Spleen (tissue), 13 donors: ENCODE data around the gene SCN11A. TPM values are rescaled to one million over a fixed set of nuclear protein-coding genes. Genes with fewer than 3 reads are reported as not detected.

Experiments used
- DNase-seq: peaks from one replicate; pipeline ENCODE4 v3.0.0-alpha.2; 2020
- H3K27ac ChIP-seq, 8 donors: fragments of 200-600 bp; sonication (generic) in 7 of 8; 1 replicate in 4 of 8; 2 replicates in 4 of 8; pipeline versions ENCODE4 v1.5.0 to v1.8.0; 2016 to 2021; ENCODE audit warnings: inconsistent platforms in 4 of 8, mild to moderate bottlenecking in 4 of 8, moderate library complexity in 1 of 8
- H3K27me3 ChIP-seq, 7 donors: fragments of 200-600 bp; sonication (generic) in 6 of 7; replicated peaks in 1 of 7; 1 replicate in 4 of 7; 2 replicates in 3 of 7; pipeline versions ENCODE4 v1.5.0 to v1.8.0; 2016 to 2021; ENCODE audit warnings: inconsistent platforms in 3 of 7, mild to moderate bottlenecking in 1 of 7
- H3K36me3 ChIP-seq, 6 donors: fragments of 200-600 bp; sonication (generic) in 5 of 6; 1 replicate in 4 of 6; 2 replicates in 2 of 6; pipeline versions ENCODE4 v1.5.0 to v1.8.0; 2016 to 2021; ENCODE audit warnings: inconsistent platforms in 2 of 6
- H3K4me1 ChIP-seq, 6 donors: fragments of 200-600 bp; sonication (generic) in 5 of 6; 1 replicate in 3 of 6; 2 replicates in 3 of 6; pipeline versions ENCODE4 v1.5.0 to v1.8.0; 2016 to 2021; ENCODE audit warnings: inconsistent platforms in 3 of 6
- H3K4me3 ChIP-seq, 8 donors: fragments of 200-600 bp; sonication (generic) in 7 of 8; 1 replicate in 4 of 8; 2 replicates in 4 of 8; pipeline versions ENCODE4 v1.5.0 to v1.8.0; 2016 to 2021; ENCODE audit warnings: inconsistent platforms in 4 of 8, mild to moderate bottlenecking in 4 of 8, moderate library complexity in 2 of 8
- H3K9me3 ChIP-seq, 8 donors: fragments of 200-600 bp; sonication (generic) in 7 of 8; 1 replicate in 4 of 8; 2 replicates in 4 of 8; pipeline versions ENCODE4 v1.5.0 to v1.8.0; 2016 to 2021; ENCODE audit warnings: inconsistent platforms in 4 of 8
- POLR2A ChIP-seq, 3 donors: fragments of 450-650 bp; IDR thresholded peaks; one replicate each; pipeline ENCODE4 v1.5.1; 2017; ENCODE audit warnings: antibody characterized with exemption in 3 of 3, mild to moderate bottlenecking in 1 of 3
- POLR2AphosphoS5 ChIP-seq, 3 donors: sonication (generic); formaldehyde crosslinking; IDR thresholded peaks; one replicate each; pipeline ENCODE4 v1.5.1; 2017; ENCODE audit warnings: antibody characterized with exemption in 3 of 3
- WGBS, 5 donors: extraction: QIAGEN DNeasy Blood & Tissue Kit in 3 of 5; methylation state at CpG; one replicate each; pipeline versions ENCODE4 v1.1.5 to v1.1.7; 2013 to 2018; 5-methylcytosine and 5-hydroxymethylcytosine counted together
- intact Hi-C: fragments of 100-400 bp; cut with DNase I; formaldehyde crosslinking; loops from one replicate; pipeline ENCODE4 v1.15.0; 2023; ENCODE audit warnings: low total_unique reads
- long read RNA-seq, 2 donors: transcript quantifications; one replicate each; lab custom pipeline, GENCODE V29; 2026
- polyA plus RNA-seq, 3 donors: library from polyadenylated mRNA; stranded (reverse); fragments of 200-250 nt; gene quantifications; one replicate each; pipeline ENCODE4 v1.2.1, GENCODE V29; 2013
- total RNA-seq, 7 donors: library from RNA; depleted of rRNA in 3 of 7; stranded (reverse); fragments of >200 nt in 3 of 7; fragmentation: NEBNext Ultra II Directional in 4 of 7; extraction: Animal tissue kit (Norgen Biotek cat#: 25700) in 4 of 7; gene quantifications; one replicate each; pipeline versions ENCODE4 v1.1.0 to v1.2.1, GENCODE V29; 2016 to 2021
- TF ChIP-seq, protein P1 (sequence below), 11 experiments: fragments of 200-600 bp in 7 of 11; fragments of 450-650 bp in 4 of 11; sonication (generic) in 4 of 11; IDR thresholded peaks in 8 of 11; conservative IDR thresholded peaks in 3 of 11; 1 replicate in 7 of 11; 2 replicates in 4 of 11; pipeline versions ENCODE4 v1.4.0 to v1.8.0; 2016 to 2021; ENCODE audit warnings: antibody characterized with exemption in 11 of 11, inconsistent platforms in 4 of 11, mild to moderate bottlenecking in 1 of 11
- donor health status: healthy with polysubstance abuse.
- donor health status: DM: no; HTN: no; CAD: no; lungs with moderate emphysema.
- donor health status: DM: no; HTN: no; CAD: no.
- donor health status: Bipolar disorder and iron deficiency.
- donor health status: healthy.
- donor health status: DM: no; HTN: no; CAD: no.
- donor health status: DM: yes; HTN: yes; CAD: no.

SCN11A gene
- total RNA-seq (1 to 10 TPM in 6 of 7 donors, under 1 TPM in 1; 0.65 to 6.0 (median 3.4) TPM), polyA plus RNA-seq (1 to 10 TPM in 2 of 3 donors, under 1 TPM in 1; 0.26 to 2.6 (median 1.5) TPM)
- long read RNA-seq, donor 1 = 0 reads
- long read RNA-seq, donor 2 = 0 reads

DNA sequence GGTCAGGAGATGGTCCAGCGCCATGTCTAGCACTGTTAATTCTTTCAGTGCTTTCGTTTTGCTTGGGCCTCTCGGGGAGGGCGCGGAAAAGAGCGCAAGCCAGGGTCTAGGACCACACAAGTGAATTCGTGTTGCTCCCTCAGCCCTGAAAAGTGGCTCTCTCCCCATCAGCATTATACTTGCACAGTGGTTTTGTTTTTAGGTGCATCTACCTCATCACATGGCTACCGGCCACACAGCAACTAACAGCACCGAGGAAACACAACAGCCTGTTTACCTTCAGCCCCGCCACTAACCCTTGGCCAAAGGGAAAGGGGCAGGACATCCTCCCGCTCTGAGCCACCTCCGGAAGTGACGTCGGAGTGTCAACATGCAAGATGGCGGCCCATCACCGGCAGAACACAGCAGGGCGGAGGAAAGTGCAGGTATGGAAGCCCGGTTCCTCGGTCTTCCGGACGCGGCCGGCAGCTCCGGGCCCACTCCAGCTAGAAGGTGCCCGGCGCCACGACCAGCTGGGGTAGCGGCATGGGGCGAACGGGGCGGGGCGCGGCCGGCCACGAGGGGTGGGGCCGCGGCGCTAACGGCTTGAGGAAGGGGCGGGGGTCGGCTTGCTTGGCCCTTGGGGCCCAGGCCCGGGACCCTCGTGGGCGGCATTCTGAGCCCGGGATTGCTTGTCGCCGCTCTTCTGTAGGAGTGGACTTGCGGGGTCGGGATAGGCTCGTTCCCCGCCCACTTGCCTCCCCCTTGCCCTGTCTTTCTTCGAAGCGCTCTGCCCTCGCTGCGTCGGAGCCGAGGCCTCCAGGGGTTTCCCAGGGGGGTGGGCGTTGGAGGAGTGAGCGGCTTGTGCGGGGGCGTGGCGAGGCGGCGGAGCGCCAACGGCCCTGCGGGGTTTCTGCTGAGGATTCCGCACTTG lies at the start of gene SCN11A, which contains the start of gene WDR48:
Gene SCN11A, minus strand, starts transcription at position 296 of the 913 bp plus-strand sequence. CDS start 101,582 bp downstream, outside the sequence.
Gene WDR48, plus strand, starts transcription at position 368 of the 913 bp plus-strand sequence. Its CDS starts 10 bp downstream, at position 378.
- peak within 1 kb of the TSS; percentile 82 to 99 (median 96) for H3K4me3 ChIP-seq
- DNase-seq = peak; percentile 99
- no peaks in the 10 kb centered on the region for H3K9me3 ChIP-seq
- intact Hi-C loops = no loop called here
- peak within 1 kb of the TSS; percentile 91 to 95 (median 92) for H3K27ac ChIP-seq
- H3K36me3 ChIP-seq = no peaks in the 10 kb centered on the region
- H3K27me3 ChIP-seq = no peaks in the 10 kb centered on the region
- peaks cover 13 to 68% (median 42%) of the 10 kb centered on the region in 6 donors for H3K4me1 ChIP-seq
- peak; percentile 94 to 100 (median 99) for TF ChIP-seq POLR2AphosphoS5 (IDR thresholded peaks at IDR 0.05)
- TF ChIP-seq, protein P1, sequence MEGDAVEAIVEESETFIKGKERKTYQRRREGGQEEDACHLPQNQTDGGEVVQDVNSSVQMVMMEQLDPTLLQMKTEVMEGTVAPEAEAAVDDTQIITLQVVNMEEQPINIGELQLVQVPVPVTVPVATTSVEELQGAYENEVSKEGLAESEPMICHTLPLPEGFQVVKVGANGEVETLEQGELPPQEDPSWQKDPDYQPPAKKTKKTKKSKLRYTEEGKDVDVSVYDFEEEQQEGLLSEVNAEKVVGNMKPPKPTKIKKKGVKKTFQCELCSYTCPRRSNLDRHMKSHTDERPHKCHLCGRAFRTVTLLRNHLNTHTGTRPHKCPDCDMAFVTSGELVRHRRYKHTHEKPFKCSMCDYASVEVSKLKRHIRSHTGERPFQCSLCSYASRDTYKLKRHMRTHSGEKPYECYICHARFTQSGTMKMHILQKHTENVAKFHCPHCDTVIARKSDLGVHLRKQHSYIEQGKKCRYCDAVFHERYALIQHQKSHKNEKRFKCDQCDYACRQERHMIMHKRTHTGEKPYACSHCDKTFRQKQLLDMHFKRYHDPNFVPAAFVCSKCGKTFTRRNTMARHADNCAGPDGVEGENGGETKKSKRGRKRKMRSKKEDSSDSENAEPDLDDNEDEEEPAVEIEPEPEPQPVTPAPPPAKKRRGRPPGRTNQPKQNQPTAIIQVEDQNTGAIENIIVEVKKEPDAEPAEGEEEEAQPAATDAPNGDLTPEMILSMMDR (IDR thresholded peaks at IDR 0.05 in 8 of 11, conservative IDR thresholded peaks at IDR 0.05 in 3 of 11) = peak in 2 of 11 experiments; percentile 12 to 20
- TF ChIP-seq POLR2A (IDR thresholded peaks at IDR 0.05) = peak in 2 of 3 donors; percentile 88 to 93
- WGBS, 5 donors = 0 to 2% (median 0%) methylated on average over 26 to 68 of the region's 68 CpGs

GRCh38 chr3:39101022-39101689 lies 49.4 kb upstream of the SCN11A start:
- H3K36me3 ChIP-seq = peaks cover 0 to 68% (median 44%) of the 10 kb centered on the region in 6 donors
- intact Hi-C loops = loop anchor here (10.0 kb wide), 1 partner anchor 194 kb away; no protein-coding TSS in a partner anchor
- TF ChIP-seq POLR2AphosphoS5 (IDR thresholded peaks at IDR 0.05) = peak in 1 of 3 donors; percentile 25
- TF ChIP-seq, protein P1 (IDR thresholded peaks at IDR 0.05 in 8 of 11, conservative IDR thresholded peaks at IDR 0.05 in 3 of 11) = peak; percentile 59 to 86 (median 76)
- no peak for TF ChIP-seq POLR2A (IDR thresholded peaks at IDR 0.05)

DNA sequence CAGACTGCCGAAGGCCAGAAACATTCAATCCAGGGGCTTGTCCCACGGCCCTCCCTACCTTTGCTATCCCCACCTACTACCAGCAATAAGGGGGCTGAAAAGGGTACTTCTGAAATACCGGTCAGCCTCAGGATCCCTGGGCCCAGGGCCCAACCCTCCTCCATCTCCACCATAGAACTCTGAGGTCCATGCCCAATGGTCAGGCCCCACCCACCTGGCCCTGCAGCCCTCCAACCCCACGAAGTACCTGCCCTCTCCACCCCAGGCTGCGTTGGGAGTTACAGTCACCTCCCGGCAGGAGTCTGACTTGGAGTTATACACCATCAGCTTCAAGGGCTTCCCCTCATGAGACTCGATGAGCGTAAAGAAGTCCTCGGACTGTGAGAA lies 48.7 kb upstream of the SCN11A start:
- no peaks in the 10 kb centered on the region for H3K27me3 ChIP-seq
- H3K36me3 ChIP-seq = peaks cover 0 to 75% (median 51%) of the 10 kb centered on the region in 6 donors
- H3K4me1 ChIP-seq = peaks cover 7 to 60% (median 31%) of the 10 kb centered on the region in 6 donors
- H3K27ac ChIP-seq = peak overlapping the region in 1 of 8 donors; percentile 40
- TF ChIP-seq, protein P1 (IDR thresholded peaks at IDR 0.05 in 8 of 11, conservative IDR thresholded peaks at IDR 0.05 in 3 of 11) = no peak
- no peak for TF ChIP-seq POLR2A (IDR thresholded peaks at IDR 0.05)
- no peak for TF ChIP-seq POLR2AphosphoS5 (IDR thresholded peaks at IDR 0.05)
- 93 to 96% (median 96%) methylated on average over 9 of the region's 9 CpGs for WGBS, 5 donors
- intact Hi-C loops = loop anchor here (10.0 kb wide), 1 partner anchor 194 kb away; no protein-coding TSS in a partner anchor
- no peak for DNase-seq
- no peak overlapping the region for H3K4me3 ChIP-seq
- no peaks in the 10 kb centered on the region for H3K9me3 ChIP-seq

More at GRCh38 chr3:39101022-39101689, 49.4 kb upstream of the SCN11A start:
- WGBS, 5 donors = 78 to 84% (median 83%) methylated on average over 5 of the region's 5 CpGs
- peak; percentile 85 for DNase-seq
- H3K4me1 ChIP-seq = peaks cover 14 to 67% (median 38%) of the 10 kb centered on the region in 6 donors
- H3K9me3 ChIP-seq = no peaks in the 10 kb centered on the region
- no peaks in the 10 kb centered on the region for H3K27me3 ChIP-seq
- no peak overlapping the region for H3K4me3 ChIP-seq
- peak overlapping the region in 2 of 8 donors; percentile 11 to 93 for H3K27ac ChIP-seq
